Ectodermal cell (in vitro differentiated cells): ENCODE measurements around the gene POMP.

ENCODE experiments used
- H3K27ac ChIP-seq: 2 replicates; pipeline ENCODE4 v1.7.0; 2013; ENCODE audit warnings: mild to moderate bottlenecking, low read depth, low read length; ENCODE audit not compliant: insufficient read depth, poor library complexity, severe bottlenecking
- H3K27me3 ChIP-seq: 2 replicates; pipeline ENCODE4 v1.7.0; 2013; ENCODE audit warnings: mild to moderate bottlenecking, low read length; ENCODE audit not compliant: insufficient read depth, control insufficient read depth, poor library complexity, severe bottlenecking
- H3K36me3 ChIP-seq: one replicate; pipeline ENCODE4 v1.7.0; 2013; ENCODE audit warnings: low read length; ENCODE audit not compliant: control insufficient read depth, insufficient read depth
- H3K4me1 ChIP-seq: one replicate; pipeline ENCODE4 v1.7.0; 2013; ENCODE audit warnings: low read length; ENCODE audit not compliant: control insufficient read depth, insufficient read depth
- H3K4me3 ChIP-seq: 2 replicates; pipeline ENCODE4 v1.7.0; 2013; ENCODE audit warnings: low read depth, low read length, control low read depth; ENCODE audit not compliant: insufficient read depth
- H3K9me3 ChIP-seq: 2 replicates; pipeline ENCODE4 v1.7.0; 2013; ENCODE audit warnings: mild to moderate bottlenecking, low read length, moderate library complexity; ENCODE audit not compliant: control insufficient read depth
- WGBS, 2 experiments: methylation state at CpG; one replicate each; pipeline ENCODE4 v1.1.7; 2013; ENCODE audit warnings: missing lambda C conversion rate in 2 of 2; 5-methylcytosine and 5-hydroxymethylcytosine counted together

The POMP gene

DNA sequence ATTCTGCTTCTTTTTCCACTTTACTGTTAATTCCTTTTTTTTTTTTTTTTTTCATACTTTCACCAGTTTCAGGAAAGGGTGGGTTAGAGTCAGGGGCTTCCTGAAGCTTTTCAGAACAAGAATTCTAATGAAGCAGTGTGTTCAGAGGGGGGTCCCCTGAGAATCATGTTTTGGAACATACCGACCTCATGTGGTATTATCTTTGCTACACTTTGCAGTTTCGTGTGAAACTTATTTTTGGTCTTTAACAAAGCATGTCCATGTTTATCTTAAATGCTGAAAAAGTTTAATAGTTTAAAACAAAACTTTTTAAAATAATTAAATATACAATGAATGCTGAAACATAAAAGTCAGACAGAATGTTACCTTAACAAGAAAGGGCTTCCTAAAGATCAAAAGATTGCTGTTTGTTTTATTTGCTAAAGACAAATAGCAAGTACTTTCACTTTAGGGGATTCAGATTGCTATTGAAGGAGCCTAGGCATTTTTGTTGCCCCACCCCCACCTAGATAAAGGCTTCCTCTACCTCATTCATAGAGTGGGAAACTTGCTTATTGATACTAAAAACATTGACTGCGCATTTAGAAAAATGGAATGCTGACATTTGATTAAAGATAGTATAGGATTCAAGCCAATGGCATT is 21.1 kb upstream of the POMP start:
- Histone ChIP-seq H3K36me3 (no peaks in the 10 kb centered on the region), H3K4me1 (no peaks in the 10 kb centered on the region), H3K4me3 (no peak overlapping the region), H3K9me3 (no peaks in the 10 kb centered on the region), H3K27ac (no peak overlapping the region), H3K27me3 (no peaks in the 10 kb centered on the region)
- WGBS, 2 experiments: 68 to 86% methylated on average over 2 to 3 of the region's 3 CpGs

DNA sequence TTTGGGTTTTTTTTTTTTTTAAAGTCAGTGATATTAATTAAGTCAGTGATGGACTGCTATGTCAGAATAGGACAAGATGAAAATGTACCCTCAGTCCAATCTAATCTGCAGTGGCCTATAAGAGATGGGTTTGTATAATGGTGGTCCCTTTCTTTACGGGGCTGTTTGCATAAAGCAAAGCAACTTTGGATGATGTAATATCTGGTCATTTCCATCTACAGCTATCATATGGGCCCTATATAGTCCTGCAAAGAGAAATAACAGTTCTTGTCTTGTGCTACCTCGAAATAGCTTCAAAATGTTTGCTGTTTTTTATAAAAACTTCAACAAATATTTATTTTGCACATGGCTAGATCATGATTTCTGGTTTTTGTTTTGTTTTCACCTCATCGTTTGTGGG is 20.2 kb upstream of the POMP start:
- H3K27ac ChIP-seq: no peak overlapping the region
- H3K4me3 ChIP-seq: no peak overlapping the region
- no peaks in the 10 kb centered on the region for H3K4me1 ChIP-seq
- H3K36me3 ChIP-seq: no peaks in the 10 kb centered on the region
- WGBS, 2 experiments: 93 to 100% methylated on average over 3 of the region's 3 CpGs
- H3K27me3 ChIP-seq: no peaks in the 10 kb centered on the region
- H3K9me3 ChIP-seq: no peaks in the 10 kb centered on the region

DNA sequence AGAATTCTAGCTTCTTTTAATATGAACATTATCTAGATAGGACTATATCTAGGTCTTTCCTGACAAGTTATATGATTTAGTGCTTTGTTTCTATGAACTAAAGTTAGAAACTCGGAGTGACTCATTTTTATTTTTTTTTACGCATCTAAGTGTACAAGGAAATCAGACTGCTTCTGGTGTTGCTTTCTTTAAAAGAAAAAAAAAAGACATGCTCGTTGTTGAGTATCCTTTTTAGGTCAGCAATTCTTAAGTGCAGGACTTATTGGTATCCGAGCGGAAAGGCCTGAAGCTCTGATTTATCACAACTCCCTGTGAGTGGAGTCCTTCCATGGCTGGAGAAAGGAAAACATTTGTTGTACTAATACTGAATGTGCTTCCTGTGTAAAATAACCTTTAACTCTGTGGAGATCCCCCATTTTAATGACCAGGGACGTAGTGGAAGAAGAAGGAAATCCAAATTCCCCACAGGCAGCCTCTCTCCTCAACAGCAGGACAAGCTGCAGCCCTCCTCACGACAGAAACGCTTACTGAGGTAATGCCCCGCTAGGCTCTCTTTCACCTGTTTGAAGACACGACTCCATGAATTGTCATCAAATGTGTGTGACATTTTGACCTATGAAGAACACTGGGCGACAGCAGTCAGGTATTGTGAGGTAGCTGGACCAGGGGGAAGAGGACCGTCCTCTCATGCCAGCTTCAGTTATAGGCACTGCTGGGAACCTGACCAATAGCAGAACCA is 17.9 kb upstream of the POMP start:
- Histone ChIP-seq H3K27ac (no peak overlapping the region), H3K27me3 (no peaks in the 10 kb centered on the region), H3K4me3 (no peak overlapping the region), H3K36me3 (no peaks in the 10 kb centered on the region), H3K9me3 (no peaks in the 10 kb centered on the region), H3K4me1 (no peaks in the 10 kb centered on the region)
- 85 to 87% methylated on average over 12 of the region's 12 CpGs for WGBS, 2 experiments

DNA sequence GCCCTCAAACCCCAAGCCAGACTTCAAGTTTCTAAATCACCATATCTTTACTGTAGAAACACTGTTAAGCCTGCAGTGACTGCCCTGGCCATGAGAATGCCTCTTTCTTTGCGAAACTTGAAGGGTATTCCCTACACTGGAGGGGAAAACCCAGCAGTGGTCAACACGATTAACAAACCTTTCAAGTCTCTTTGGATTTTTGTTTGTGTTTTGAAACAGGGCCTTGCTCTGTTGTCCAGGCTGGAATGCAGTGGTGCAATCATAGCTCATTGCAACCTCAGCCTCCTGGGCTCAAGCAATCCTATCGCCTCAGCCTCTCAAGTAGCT is 17.4 kb upstream of the POMP start:
- no peaks in the 10 kb centered on the region for H3K9me3 ChIP-seq
- H3K27me3 ChIP-seq: no peaks in the 10 kb centered on the region
- no peak overlapping the region for H3K4me3 ChIP-seq
- H3K27ac ChIP-seq: no peak overlapping the region
- no peaks in the 10 kb centered on the region for H3K4me1 ChIP-seq
- 86 to 87% methylated on average over 3 of the region's 3 CpGs for WGBS, 2 experiments
- no peaks in the 10 kb centered on the region for H3K36me3 ChIP-seq

DNA sequence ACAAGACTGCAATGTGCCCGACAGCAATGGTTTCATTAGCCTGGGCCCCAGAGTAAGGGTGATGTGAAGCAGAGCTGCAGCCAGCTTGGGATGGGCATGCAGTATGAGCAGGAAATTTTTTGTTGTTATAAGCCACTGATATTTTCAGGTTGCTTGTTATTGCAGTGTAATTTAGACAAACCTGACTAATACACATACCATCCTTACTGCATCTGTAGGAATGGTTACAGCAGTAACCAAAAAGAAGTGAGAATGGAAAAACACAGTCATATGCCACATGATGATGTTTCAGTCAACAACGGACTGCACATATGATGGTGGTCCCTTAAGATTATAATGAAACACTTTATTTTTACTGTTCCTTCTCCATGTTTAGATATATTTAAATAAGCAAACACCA is 8.6 kb upstream of the POMP start:
- no peaks in the 10 kb centered on the region for H3K36me3 ChIP-seq

DNA sequence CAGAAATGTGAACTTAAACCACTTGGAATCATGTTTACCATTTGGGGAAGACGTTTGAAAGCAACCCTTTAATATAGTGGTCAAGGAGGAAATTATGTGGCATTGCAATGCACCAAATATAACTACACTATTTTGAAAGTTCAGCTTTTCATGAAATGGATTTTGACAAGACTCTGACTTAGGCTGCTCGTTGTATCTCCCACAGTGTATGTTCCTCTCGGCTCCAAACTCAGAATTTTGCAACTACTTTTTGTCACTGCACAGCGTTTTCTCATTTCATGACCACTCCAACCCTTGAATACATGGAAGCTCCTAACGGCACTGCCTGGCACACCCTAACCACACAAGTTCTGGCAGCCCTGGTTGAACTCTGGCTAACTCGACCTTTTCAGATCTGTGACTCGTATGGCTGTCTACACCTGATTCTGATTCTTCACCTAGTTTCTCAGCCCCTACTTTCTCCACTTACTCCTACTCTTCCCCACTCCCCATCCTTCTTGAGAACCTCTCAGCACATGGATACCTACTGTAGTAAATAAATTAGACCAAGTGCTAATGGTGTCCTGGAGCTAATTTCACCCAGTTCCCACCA is 7.0 kb upstream of the POMP start:
- peaks cover 4% of the 10 kb centered on the region for H3K4me1 ChIP-seq
- no peaks in the 10 kb centered on the region for H3K36me3 ChIP-seq
- WGBS, 2 experiments: 94 to 96% methylated on average over 6 to 7 of the region's 7 CpGs
- no peak overlapping the region for H3K27ac ChIP-seq
- no peak overlapping the region for H3K4me3 ChIP-seq
- no peaks in the 10 kb centered on the region for H3K9me3 ChIP-seq
- H3K27me3 ChIP-seq: no peaks in the 10 kb centered on the region

More for the DNA sequence above, 8.6 kb upstream of the POMP start:
- H3K9me3 ChIP-seq: no peaks in the 10 kb centered on the region
- no peaks in the 10 kb centered on the region for H3K4me1 ChIP-seq
- no peak overlapping the region for H3K4me3 ChIP-seq
- 87 to 95% methylated on average over 2 of the region's 2 CpGs for WGBS, 2 experiments
- H3K27ac ChIP-seq: no peak overlapping the region
- H3K27me3 ChIP-seq: no peaks in the 10 kb centered on the region

DNA sequence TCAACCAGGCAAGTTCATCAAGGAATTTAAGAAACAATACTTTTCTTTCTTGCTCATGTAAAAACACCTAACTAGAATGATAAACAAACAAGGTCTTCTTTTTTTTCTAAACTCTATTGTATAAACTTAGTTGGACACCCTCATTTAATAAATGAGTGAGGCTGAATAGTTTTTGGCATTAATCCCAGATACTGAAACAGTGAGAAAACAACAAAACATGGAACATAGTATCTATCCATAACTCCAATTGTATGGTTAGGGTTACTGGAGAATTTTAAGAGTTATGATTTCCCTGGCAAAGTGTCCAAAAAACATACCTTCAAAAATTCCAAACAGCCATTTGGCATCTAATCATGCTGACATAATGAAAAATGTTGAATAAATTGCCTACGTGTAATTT is 5.8 kb upstream of the POMP start:
- H3K4me3 ChIP-seq: no peak overlapping the region
- WGBS, 2 experiments: 83% methylated on average over 1 of the region's 1 CpG; no CpG with 5 or more reads in 1 of the 2 experiments
- H3K27ac ChIP-seq: no peak overlapping the region
- peaks cover 6% of the 10 kb centered on the region for H3K4me1 ChIP-seq
- H3K9me3 ChIP-seq: no peaks in the 10 kb centered on the region
- H3K27me3 ChIP-seq: no peaks in the 10 kb centered on the region
- H3K36me3 ChIP-seq: no peaks in the 10 kb centered on the region

DNA sequence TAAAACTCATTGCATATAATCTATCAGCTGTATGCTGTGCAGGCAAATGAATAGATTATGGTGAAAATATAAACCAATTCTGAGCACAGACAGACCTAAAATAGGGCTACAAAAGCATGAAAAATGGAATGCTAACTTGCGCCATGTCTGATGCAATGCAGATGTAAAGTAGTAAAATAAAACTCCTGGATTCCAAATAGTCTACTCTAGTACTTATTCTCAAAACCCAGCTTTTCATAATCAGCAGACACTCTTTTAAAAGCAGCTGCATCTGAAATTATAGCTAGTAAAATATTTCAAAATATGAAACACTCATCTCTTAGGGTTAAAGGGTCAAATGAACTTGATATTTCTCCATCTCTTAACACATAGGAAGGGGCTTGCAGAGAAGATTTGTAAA is 4.7 kb upstream of the POMP start:
- Histone ChIP-seq H3K27me3 (no peaks in the 10 kb centered on the region), H3K27ac (no peak overlapping the region), H3K4me3 (no peak overlapping the region), H3K36me3 (no peaks in the 10 kb centered on the region), H3K9me3 (no peaks in the 10 kb centered on the region), H3K4me1 (peaks cover 6% of the 10 kb centered on the region)
- 92 to 94% methylated on average over 1 of the region's 1 CpG for WGBS, 2 experiments

DNA sequence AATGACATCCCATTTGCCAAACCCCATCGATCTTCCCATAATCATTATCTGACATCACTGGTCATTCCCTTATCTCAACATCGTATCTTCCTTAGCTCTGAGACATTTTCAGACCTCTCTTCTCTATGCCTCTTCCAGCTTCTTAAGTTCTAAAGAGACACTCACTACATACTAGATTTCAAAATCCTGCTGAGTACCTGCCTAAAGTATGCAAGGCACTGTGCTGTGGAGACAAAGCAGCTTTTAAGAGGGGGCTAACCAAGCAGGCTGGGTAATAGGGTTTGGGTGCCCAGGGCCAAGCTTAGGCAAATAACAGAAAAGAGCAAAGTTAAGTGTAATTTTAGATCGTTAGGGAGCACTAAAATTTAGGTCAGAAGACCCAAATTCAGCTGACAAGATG is 3.4 kb upstream of the POMP start:
- Histone ChIP-seq H3K4me3 (no peak overlapping the region), H3K9me3 (no peaks in the 10 kb centered on the region), H3K36me3 (no peaks in the 10 kb centered on the region), H3K4me1 (peaks cover 13% of the 10 kb centered on the region), H3K27ac (no peak overlapping the region), H3K27me3 (no peaks in the 10 kb centered on the region)
- WGBS, 2 experiments: 73 to 74% methylated on average over 3 of the region's 3 CpGs

DNA sequence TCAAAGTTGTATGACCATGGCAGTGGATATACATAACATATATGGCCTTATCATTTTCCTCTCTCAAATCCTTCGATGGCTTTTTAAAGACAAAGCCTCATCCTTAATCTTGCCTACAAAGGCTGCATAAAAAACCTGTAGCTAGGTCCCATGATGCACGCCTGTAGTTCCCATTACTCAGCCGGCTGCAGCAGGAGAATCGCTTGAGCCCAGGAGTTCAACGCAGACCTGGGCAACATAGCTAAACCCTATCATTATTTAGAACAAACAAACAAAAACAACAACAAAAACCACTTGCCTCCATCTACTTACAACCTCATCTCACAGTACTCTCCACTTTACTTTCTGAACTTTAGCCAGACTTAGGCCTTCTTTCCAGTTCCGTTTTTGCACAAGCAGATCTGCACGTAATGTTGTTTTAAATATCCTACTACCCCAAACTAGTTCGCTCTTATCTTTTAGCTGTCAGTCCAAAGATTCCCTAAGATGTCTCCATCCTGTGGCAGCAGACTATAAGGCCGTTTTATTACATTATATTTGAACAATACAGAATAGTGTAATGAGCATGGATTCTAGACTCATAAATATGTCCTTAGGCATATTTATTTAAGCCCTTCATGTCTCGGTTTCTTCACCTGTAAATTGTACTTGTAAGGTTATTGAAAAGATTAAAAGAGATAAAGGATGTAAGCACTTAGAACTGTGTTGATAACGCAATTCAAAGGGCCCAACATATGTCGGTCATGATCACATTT is 969 bp upstream of the POMP start:
- Histone ChIP-seq H3K9me3 (no peaks in the 10 kb centered on the region), H3K36me3 (peaks cover 6% of the 10 kb centered on the region), H3K4me3 (peak overlapping the region; percentile 91), H3K27ac (no peak overlapping the region), H3K4me1 (peaks cover 14% of the 10 kb centered on the region), H3K27me3 (no peaks in the 10 kb centered on the region)
- 50 to 54% methylated on average over 11 to 12 of the region's 12 CpGs for WGBS, 2 experiments
